IPS-15b (cell line): ENCODE measurements around the gene ASTN2.

Experiments used
- H3K27me3 ChIP-seq: one replicate; pipeline ENCODE4 v1.6.1; 2013; ENCODE audit warnings: low read length; ENCODE audit not compliant: control insufficient read depth, insufficient read depth
- H3K36me3 ChIP-seq: one replicate; pipeline ENCODE4 v1.6.1; 2013; ENCODE audit warnings: low read length; ENCODE audit not compliant: control insufficient read depth, insufficient read depth
- H3K4me1 ChIP-seq: one replicate; pipeline ENCODE4 v1.6.1; 2013; ENCODE audit warnings: mild to moderate bottlenecking, low read length; ENCODE audit not compliant: control insufficient read depth, insufficient read depth
- H3K4me3 ChIP-seq: one replicate; pipeline ENCODE4 v1.5.1; 2013; ENCODE audit warnings: low read depth, low read length
- H3K9ac ChIP-seq: one replicate; pipeline ENCODE4 v1.6.1; 2013; ENCODE audit warnings: low read depth, mild to moderate bottlenecking, low read length
- H3K9me3 ChIP-seq: one replicate; pipeline ENCODE4 v1.6.1; 2013; ENCODE audit warnings: mild to moderate bottlenecking, low read length; ENCODE audit not compliant: control insufficient read depth, insufficient read depth

Gene ASTN2

GRCh38 chr9:117413346-117414219, 1.3 kb downstream of the ASTN2 start:
- peak overlapping the region; percentile 80 for H3K4me3 ChIP-seq
- no peaks in the 10 kb centered on the region for H3K4me1 ChIP-seq
- H3K9me3 ChIP-seq, result no peaks in the 10 kb centered on the region
- peaks cover 56% of the 10 kb centered on the region for H3K27me3 ChIP-seq
- no peak overlapping the region for H3K9ac ChIP-seq
- no peaks in the 10 kb centered on the region for H3K36me3 ChIP-seq

- peak overlapping the region; percentile 80 for H3K4me3 ChIP-seq
- H3K9ac ChIP-seq, result no peak overlapping the region
- H3K27me3 ChIP-seq, result peaks cover 49% of the 10 kb centered on the region
- H3K36me3 ChIP-seq, result no peaks in the 10 kb centered on the region
- H3K9me3 ChIP-seq, result no peaks in the 10 kb centered on the region
- peaks cover 5% of the 10 kb centered on the region for H3K4me1 ChIP-seq
These were observed 2.0 kb downstream of the ASTN2 start for GRCh38 chr9:117412841-117413240.

DNA sequence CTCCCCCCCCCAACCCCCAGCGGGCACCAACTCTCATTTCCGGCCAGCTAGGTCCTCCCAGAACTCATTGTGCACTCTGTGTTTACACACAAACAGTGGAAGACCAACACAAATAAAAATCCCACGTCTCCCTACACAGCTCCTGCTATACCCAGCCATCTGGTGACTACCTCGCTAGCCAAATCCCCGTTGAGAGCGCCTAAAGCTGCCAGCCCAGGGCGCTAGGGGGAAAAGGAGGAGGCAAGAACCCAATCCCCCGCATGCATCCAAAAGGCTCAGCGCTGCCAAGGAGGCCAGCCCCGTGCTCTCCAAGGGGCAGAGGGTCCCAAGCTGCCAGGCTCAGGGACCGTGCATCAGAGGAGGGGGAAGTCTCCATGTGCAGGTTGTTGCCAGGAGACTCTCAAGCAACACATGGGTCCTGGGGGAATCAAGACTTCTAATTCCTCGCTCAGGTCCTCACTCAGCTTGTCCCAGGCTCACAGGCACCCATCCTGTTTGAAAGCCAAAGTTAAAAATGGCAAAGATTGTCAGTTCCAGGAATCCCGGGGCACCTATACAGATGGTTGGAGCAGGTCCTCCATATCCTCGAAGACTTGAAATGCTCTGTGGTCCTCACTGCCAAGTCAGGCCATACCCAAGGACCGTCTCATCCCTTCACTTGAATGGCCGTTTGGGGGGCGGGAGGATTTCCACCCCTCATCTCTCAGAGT, 2.7 kb downstream of the ASTN2 start:
- peaks cover 5% of the 10 kb centered on the region for H3K4me1 ChIP-seq
- peak overlapping the region; percentile 80 for H3K4me3 ChIP-seq
- no peaks in the 10 kb centered on the region for H3K36me3 ChIP-seq
- H3K27me3 ChIP-seq, result peaks cover 42% of the 10 kb centered on the region
- H3K9ac ChIP-seq, result no peak overlapping the region
- no peaks in the 10 kb centered on the region for H3K9me3 ChIP-seq

GRCh38 chr9:117411547-117411946, 3.3 kb downstream of the ASTN2 start:
- Histone ChIP-seq H3K36me3 (no peaks in the 10 kb centered on the region), H3K4me1 (peaks cover 5% of the 10 kb centered on the region), H3K4me3 (no peak overlapping the region), H3K27me3 (peaks cover 36% of the 10 kb centered on the region), H3K9me3 (no peaks in the 10 kb centered on the region), H3K9ac (no peak overlapping the region)

DNA sequence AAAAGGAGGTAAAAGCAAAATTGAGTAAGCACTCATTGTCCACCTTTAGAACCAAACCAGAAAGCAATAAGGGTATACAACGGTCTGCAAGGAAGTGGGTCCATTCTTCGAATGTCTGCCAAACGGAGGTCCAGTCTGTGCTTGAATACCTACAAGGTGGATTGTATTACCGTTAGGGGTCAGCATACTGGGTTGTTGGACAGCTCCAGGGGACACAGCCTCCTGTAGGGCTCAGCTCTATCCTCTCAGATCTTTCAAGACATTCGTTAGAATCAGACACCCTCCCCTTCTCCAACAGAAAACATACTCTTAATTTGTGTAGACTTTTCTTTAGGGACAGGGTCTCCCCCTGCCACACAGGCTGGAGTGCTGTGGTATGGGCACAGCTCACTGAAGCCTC, 5.5 kb downstream of the ASTN2 start:
- H3K9me3 ChIP-seq, result no peaks in the 10 kb centered on the region
- H3K4me3 ChIP-seq, result no peak overlapping the region
- H3K4me1 ChIP-seq, result peaks cover 5% of the 10 kb centered on the region
- H3K9ac ChIP-seq, result no peak overlapping the region
- H3K27me3 ChIP-seq, result peaks cover 22% of the 10 kb centered on the region
- H3K36me3 ChIP-seq, result no peaks in the 10 kb centered on the region

- Histone ChIP-seq H3K4me1 (peaks cover 14% of the 10 kb centered on the region), H3K27me3 (peaks cover 6% of the 10 kb centered on the region), H3K36me3 (no peaks in the 10 kb centered on the region), H3K4me3 (no peak overlapping the region), H3K9me3 (no peaks in the 10 kb centered on the region), H3K9ac (no peak overlapping the region)
These were observed 7.3 kb downstream of the ASTN2 start for GRCh38 chr9:117407436-117408022.

- Histone ChIP-seq H3K36me3 (no peaks in the 10 kb centered on the region), H3K4me3 (no peak overlapping the region), H3K9me3 (no peaks in the 10 kb centered on the region), H3K27me3 (no peaks in the 10 kb centered on the region), H3K4me1 (peaks cover 14% of the 10 kb centered on the region), H3K9ac (no peak overlapping the region)
These were observed 8.7 kb downstream of the ASTN2 start for GRCh38 chr9:117405950-117406705.

GRCh38 chr9:117403848-117404247, 11.0 kb downstream of the ASTN2 start:
- H3K4me1 ChIP-seq, result peaks cover 14% of the 10 kb centered on the region
- H3K9ac ChIP-seq, result no peak overlapping the region
- no peak overlapping the region for H3K4me3 ChIP-seq
- no peaks in the 10 kb centered on the region for H3K9me3 ChIP-seq
- no peaks in the 10 kb centered on the region for H3K27me3 ChIP-seq
- no peaks in the 10 kb centered on the region for H3K36me3 ChIP-seq

DNA sequence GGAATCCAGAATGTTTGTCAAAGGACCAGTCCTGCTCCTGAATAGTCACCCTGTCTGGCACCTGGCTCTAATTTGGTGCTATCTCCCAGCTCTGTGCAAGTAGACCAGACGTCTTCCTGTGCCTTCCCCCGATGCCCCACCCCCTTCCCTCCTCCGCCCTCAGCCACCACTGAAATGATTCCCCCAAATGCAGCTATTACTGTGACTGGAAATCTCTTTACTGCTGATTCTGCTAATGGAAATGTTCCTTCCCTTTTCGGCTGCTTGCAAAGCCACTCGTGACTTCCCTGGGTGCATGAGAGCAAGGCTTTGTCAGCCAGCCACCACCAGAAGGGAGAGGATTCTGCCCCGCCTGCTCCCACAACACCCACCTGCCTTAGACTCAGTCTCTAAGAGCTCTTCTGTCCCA, 11.4 kb downstream of the ASTN2 start:
- H3K9ac ChIP-seq, result no peak overlapping the region
- peaks cover 14% of the 10 kb centered on the region for H3K4me1 ChIP-seq
- no peak overlapping the region for H3K4me3 ChIP-seq
- no peaks in the 10 kb centered on the region for H3K36me3 ChIP-seq
- no peaks in the 10 kb centered on the region for H3K9me3 ChIP-seq
- H3K27me3 ChIP-seq, result no peaks in the 10 kb centered on the region

DNA sequence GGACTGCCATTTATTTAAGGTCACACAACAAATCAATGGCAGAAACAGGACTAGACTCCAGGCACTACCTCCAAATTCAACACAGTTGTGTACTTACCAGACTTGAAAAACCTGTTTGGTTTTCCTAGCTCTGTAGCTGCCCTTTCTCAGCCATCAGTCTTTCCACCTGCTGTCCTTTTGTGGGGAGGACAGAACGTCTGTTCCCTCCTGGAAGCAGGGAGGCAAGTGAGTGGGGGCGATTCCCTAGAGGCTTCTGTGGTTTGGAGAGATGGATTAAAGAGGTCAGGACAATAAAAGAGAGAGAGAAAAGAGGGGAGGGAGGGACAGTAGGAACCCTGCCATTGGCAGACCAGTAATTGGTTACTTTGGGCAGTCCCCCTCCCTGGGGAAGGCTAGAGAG, 14.7 kb downstream of the ASTN2 start:
- H3K4me3 ChIP-seq, result no peak overlapping the region
- no peak overlapping the region for H3K9ac ChIP-seq
- H3K9me3 ChIP-seq, result no peaks in the 10 kb centered on the region
- H3K4me1 ChIP-seq, result peaks cover 9% of the 10 kb centered on the region
- no peaks in the 10 kb centered on the region for H3K36me3 ChIP-seq
- H3K27me3 ChIP-seq, result no peaks in the 10 kb centered on the region

DNA sequence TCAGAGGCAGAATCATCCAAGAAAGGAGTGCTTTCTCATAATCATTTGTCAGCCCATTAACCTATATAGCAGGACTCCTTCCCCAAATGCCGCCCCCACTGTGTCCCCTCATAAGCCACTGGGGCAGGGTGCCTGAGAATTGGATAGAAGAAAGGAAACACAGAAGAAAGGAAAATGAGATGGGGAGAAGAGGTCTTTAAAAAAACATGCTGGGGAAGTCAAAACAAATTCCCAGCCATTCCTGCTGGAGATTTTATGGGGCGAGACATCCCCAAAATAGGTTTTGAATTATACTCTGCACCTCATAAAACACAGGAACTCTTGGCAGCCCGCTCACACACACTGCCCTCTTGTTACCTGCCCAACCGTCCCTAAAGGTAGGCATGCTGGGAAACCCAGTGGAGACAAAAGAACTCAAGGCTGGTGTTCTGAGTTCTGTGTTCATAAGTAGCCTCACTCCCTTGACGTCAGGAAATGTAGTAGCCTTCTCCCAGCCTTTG, 19.7 kb downstream of the ASTN2 start:
- peaks cover 3% of the 10 kb centered on the region for H3K4me1 ChIP-seq
- H3K9ac ChIP-seq, result no peak overlapping the region
- no peak overlapping the region for H3K4me3 ChIP-seq
- no peaks in the 10 kb centered on the region for H3K9me3 ChIP-seq
- no peaks in the 10 kb centered on the region for H3K36me3 ChIP-seq
- H3K27me3 ChIP-seq, result no peaks in the 10 kb centered on the region
